ENCODE measurements around the gene OLA1.

The OLA1 gene

GRCh38 chr2:174266288-174266687 is 18.0 kb upstream of the OLA1 start:
- no peak overlapping the region for H3K27ac ChIP-seq (ENCODE audit: low read depth, low read length)
- no peak overlapping the region for H3K4me2 ChIP-seq (ENCODE audit: low read length)
- TF ChIP-seq EZH2phosphoT487 (IDR thresholded peaks at IDR 0.05; ENCODE audit: borderline replicate concordance, low read length) = no peak
- no peak for TF ChIP-seq CTCF (IDR thresholded peaks at IDR 0.05; ENCODE audit: low read depth, low read length, poor library complexity, severe bottlenecking)
- H3K4me3 ChIP-seq (ENCODE audit: low read length) = no peak overlapping the region
- no peaks in the 10 kb centered on the region for H3K4me1 ChIP-seq (ENCODE audit: control insufficient read depth, low read length)
- no peaks in the 10 kb centered on the region for H3K9me2 ChIP-seq (replicated peaks; ENCODE audit: control insufficient read depth, low read length)
- H3K36me3 ChIP-seq (ENCODE audit: control insufficient read depth, low read length) = no peaks in the 10 kb centered on the region
- H4K20me1 ChIP-seq (ENCODE audit: control insufficient read depth, insufficient read depth, low read depth, low read length) = no peaks in the 10 kb centered on the region
- H3K27me3 ChIP-seq (ENCODE audit: control insufficient read depth, low read length) = peaks cover 25% of the 10 kb centered on the region
- H3K9me3 ChIP-seq (ENCODE audit: control insufficient read depth, insufficient read depth, low read length) = no peaks in the 10 kb centered on the region
- H3F3A ChIP-seq (ENCODE audit: control insufficient read depth, insufficient read depth) = no peaks in the 10 kb centered on the region
- no peaks in the 10 kb centered on the region for H3K79me2 ChIP-seq (ENCODE audit: control insufficient read depth, low read length)

GRCh38 chr2:174263997-174264396 is 15.7 kb upstream of the OLA1 start:
- no peaks in the 10 kb centered on the region for H3K79me2 ChIP-seq (ENCODE audit: control insufficient read depth, low read length)
- no peaks in the 10 kb centered on the region for H3F3A ChIP-seq (ENCODE audit: control insufficient read depth, insufficient read depth)
- no peak overlapping the region for H3K4me2 ChIP-seq (ENCODE audit: low read length)
- no peaks in the 10 kb centered on the region for H3K36me3 ChIP-seq (ENCODE audit: control insufficient read depth, low read length)
- H4K20me1 ChIP-seq (ENCODE audit: control insufficient read depth, insufficient read depth, low read depth, low read length) = no peaks in the 10 kb centered on the region
- no peak overlapping the region for H3K27ac ChIP-seq (ENCODE audit: low read depth, low read length)
- H3K4me3 ChIP-seq (ENCODE audit: low read length) = no peak overlapping the region
- H3K27me3 ChIP-seq (ENCODE audit: control insufficient read depth, low read length) = peaks cover 32% of the 10 kb centered on the region
- TF ChIP-seq CTCF (IDR thresholded peaks at IDR 0.05; ENCODE audit: low read depth, low read length, poor library complexity, severe bottlenecking) (no peak), EZH2phosphoT487 (IDR thresholded peaks at IDR 0.05; ENCODE audit: borderline replicate concordance, low read length) (no peak)
- H3K9me2 ChIP-seq (replicated peaks; ENCODE audit: control insufficient read depth, low read length) = no peaks in the 10 kb centered on the region
- H3K4me1 ChIP-seq (ENCODE audit: control insufficient read depth, low read length) = no peaks in the 10 kb centered on the region
- H3K9me3 ChIP-seq (ENCODE audit: control insufficient read depth, insufficient read depth, low read length) = no peaks in the 10 kb centered on the region

GRCh38 chr2:174259981-174260380 is 11.6 kb upstream of the OLA1 start:
- no peak overlapping the region for H3K4me2 ChIP-seq (ENCODE audit: low read length)
- no peaks in the 10 kb centered on the region for H3K9me2 ChIP-seq (replicated peaks; ENCODE audit: control insufficient read depth, low read length)
- H3K4me3 ChIP-seq (ENCODE audit: low read length) = no peak overlapping the region
- H3F3A ChIP-seq (ENCODE audit: control insufficient read depth, insufficient read depth) = no peaks in the 10 kb centered on the region
- H4K20me1 ChIP-seq (ENCODE audit: control insufficient read depth, insufficient read depth, low read depth, low read length) = no peaks in the 10 kb centered on the region
- no peaks in the 10 kb centered on the region for H3K9me3 ChIP-seq (ENCODE audit: control insufficient read depth, insufficient read depth, low read length)
- no peaks in the 10 kb centered on the region for H3K4me1 ChIP-seq (ENCODE audit: control insufficient read depth, low read length)
- peaks cover 15% of the 10 kb centered on the region for H3K27me3 ChIP-seq (ENCODE audit: control insufficient read depth, low read length)
- H3K36me3 ChIP-seq (ENCODE audit: control insufficient read depth, low read length) = no peaks in the 10 kb centered on the region
- TF ChIP-seq CTCF (IDR thresholded peaks at IDR 0.05; ENCODE audit: low read depth, low read length, poor library complexity, severe bottlenecking) = no peak
- TF ChIP-seq EZH2phosphoT487 (IDR thresholded peaks at IDR 0.05; ENCODE audit: borderline replicate concordance, low read length) = no peak
- H3K27ac ChIP-seq (ENCODE audit: low read depth, low read length) = no peak overlapping the region
- no peaks in the 10 kb centered on the region for H3K79me2 ChIP-seq (ENCODE audit: control insufficient read depth, low read length)

GRCh38 chr2:174254267-174254666 is 5.9 kb upstream of the OLA1 start:
- Histone ChIP-seq H3K4me1 (ENCODE audit: control insufficient read depth, low read length) (peaks cover 3% of the 10 kb centered on the region), H3K36me3 (ENCODE audit: control insufficient read depth, low read length) (no peaks in the 10 kb centered on the region), H3F3A (ENCODE audit: control insufficient read depth, insufficient read depth) (no peaks in the 10 kb centered on the region), H3K9me2 (replicated peaks; ENCODE audit: control insufficient read depth, low read length) (no peaks in the 10 kb centered on the region), H4K20me1 (ENCODE audit: control insufficient read depth, insufficient read depth, low read depth, low read length) (no peaks in the 10 kb centered on the region), H3K27ac (ENCODE audit: low read depth, low read length) (no peak overlapping the region), H3K27me3 (ENCODE audit: control insufficient read depth, low read length) (no peaks in the 10 kb centered on the region), H3K79me2 (ENCODE audit: control insufficient read depth, low read length) (no peaks in the 10 kb centered on the region), H3K4me2 (ENCODE audit: low read length) (no peak overlapping the region), H3K9me3 (ENCODE audit: control insufficient read depth, insufficient read depth, low read length) (no peaks in the 10 kb centered on the region), H3K4me3 (ENCODE audit: low read length) (no peak overlapping the region)
- TF ChIP-seq CTCF (IDR thresholded peaks at IDR 0.05; ENCODE audit: low read depth, low read length, poor library complexity, severe bottlenecking) = no peak
- TF ChIP-seq EZH2phosphoT487 (IDR thresholded peaks at IDR 0.05; ENCODE audit: borderline replicate concordance, low read length) = no peak
